Type B pancreatic cell (in vitro differentiated cells): ENCODE measurements around the gene IQCF2. TPM values are rescaled to one million over a fixed set of nuclear protein-coding genes. Genes with fewer than 3 reads are reported as not detected.

ENCODE experiments used
- DNase-seq: peaks from one replicate; pipeline ENCODE4 v3.0.0; 2021; ENCODE audit warnings: mixed read lengths; ENCODE audit not compliant: unreplicated experiment; ENCODE audit errors: extremely low spot score
- H3K27ac Mint-ChIP-seq: 2 replicates; pipeline ENCODE4 v1.8.0; 2021; ENCODE audit warnings: mild to moderate bottlenecking, mixed read lengths
- H3K27me3 Mint-ChIP-seq: 2 replicates; pipeline ENCODE4 v1.8.0; 2021; ENCODE audit warnings: mixed read lengths
- H3K36me3 Mint-ChIP-seq: 2 replicates; pipeline ENCODE4 v1.8.0; 2021; ENCODE audit warnings: mixed read lengths
- H3K4me1 Mint-ChIP-seq: one replicate; pipeline ENCODE4 v1.8.0; 2021; ENCODE audit warnings: mixed read lengths; ENCODE audit not compliant: unreplicated experiment
- H3K4me3 Mint-ChIP-seq: 2 replicates; pipeline ENCODE4 v1.8.0; 2021; ENCODE audit warnings: mild to moderate bottlenecking, mixed read lengths
- H3K9me3 Mint-ChIP-seq: 2 replicates; pipeline ENCODE4 v1.8.0; 2021; ENCODE audit warnings: mixed read lengths
- long read RNA-seq: library from polyadenylated mRNA; unstranded; transcript quantifications from one replicate; pipeline ENCODE4 v2.0.0, GENCODE V29; 2020
- total RNA-seq: library from RNA; stranded (reverse); gene quantifications from 2 replicates; pipeline ENCODE4 v1.2.1, GENCODE V29; 2021; ENCODE audit warnings: low replicate concordance
- TF ChIP-seq, protein P1 (sequence below): fragments of 200-600 bp; sonication (generic); conservative IDR thresholded peaks from 2 replicates; pipeline ENCODE4 v1.5.0; 2021; ENCODE audit warnings: antibody characterized with exemption, mild to moderate bottlenecking

Gene IQCF2
- not detected in 2 replicates for total RNA-seq
- long read RNA-seq: 0 reads

GRCh38 chr3:51860703-51861665, at the start of gene IQCF2:
TSS of gene IQCF2 (plus strand) at chr3:51861615. CDS start at chr3:51861667, 52 bp downstream.
- Mint-ChIP-seq H3K27ac (peak within 1 kb of the TSS; percentile 23), H3K9me3 (peaks cover 9% of the 10 kb centered on the region), H3K27me3 (no peaks in the 10 kb centered on the region), H3K4me3 (no peak within 1 kb of the TSS), H3K36me3 (no peaks in the 10 kb centered on the region), H3K4me1 (no peaks in the 10 kb centered on the region)
- TF ChIP-seq, protein P1, sequence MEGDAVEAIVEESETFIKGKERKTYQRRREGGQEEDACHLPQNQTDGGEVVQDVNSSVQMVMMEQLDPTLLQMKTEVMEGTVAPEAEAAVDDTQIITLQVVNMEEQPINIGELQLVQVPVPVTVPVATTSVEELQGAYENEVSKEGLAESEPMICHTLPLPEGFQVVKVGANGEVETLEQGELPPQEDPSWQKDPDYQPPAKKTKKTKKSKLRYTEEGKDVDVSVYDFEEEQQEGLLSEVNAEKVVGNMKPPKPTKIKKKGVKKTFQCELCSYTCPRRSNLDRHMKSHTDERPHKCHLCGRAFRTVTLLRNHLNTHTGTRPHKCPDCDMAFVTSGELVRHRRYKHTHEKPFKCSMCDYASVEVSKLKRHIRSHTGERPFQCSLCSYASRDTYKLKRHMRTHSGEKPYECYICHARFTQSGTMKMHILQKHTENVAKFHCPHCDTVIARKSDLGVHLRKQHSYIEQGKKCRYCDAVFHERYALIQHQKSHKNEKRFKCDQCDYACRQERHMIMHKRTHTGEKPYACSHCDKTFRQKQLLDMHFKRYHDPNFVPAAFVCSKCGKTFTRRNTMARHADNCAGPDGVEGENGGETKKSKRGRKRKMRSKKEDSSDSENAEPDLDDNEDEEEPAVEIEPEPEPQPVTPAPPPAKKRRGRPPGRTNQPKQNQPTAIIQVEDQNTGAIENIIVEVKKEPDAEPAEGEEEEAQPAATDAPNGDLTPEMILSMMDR: no peak
- no peak for DNase-seq

DNA sequence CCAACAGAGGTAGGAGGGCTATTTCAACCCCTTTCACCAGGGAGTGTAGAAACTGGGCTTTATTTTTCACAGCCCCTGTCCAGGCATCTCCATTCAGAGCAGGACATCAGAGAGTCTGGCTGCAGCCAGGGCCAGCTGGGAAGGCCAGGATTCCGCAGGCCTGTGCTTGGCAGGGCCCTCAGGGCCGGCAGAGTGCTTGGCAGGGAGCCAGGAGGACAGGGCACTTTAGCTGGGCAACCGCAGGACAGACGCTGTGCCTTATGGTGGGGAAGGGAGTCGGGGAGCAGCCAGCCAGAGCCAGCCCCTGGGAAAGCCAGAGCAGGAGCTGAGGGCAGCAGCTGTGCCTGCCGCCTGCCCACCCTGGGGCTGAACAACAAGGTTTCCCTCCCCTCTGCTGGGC, 47.9 kb upstream of the IQCF2 start:
- H3K27ac Mint-ChIP-seq: no peak overlapping the region
- H3K9me3 Mint-ChIP-seq: no peaks in the 10 kb centered on the region
- no peak for DNase-seq
- no peak overlapping the region for H3K4me3 Mint-ChIP-seq
- H3K27me3 Mint-ChIP-seq: peaks cover 34% of the 10 kb centered on the region
- TF ChIP-seq, protein P1: no peak
- H3K36me3 Mint-ChIP-seq: no peaks in the 10 kb centered on the region
- no peaks in the 10 kb centered on the region for H3K4me1 Mint-ChIP-seq

DNA sequence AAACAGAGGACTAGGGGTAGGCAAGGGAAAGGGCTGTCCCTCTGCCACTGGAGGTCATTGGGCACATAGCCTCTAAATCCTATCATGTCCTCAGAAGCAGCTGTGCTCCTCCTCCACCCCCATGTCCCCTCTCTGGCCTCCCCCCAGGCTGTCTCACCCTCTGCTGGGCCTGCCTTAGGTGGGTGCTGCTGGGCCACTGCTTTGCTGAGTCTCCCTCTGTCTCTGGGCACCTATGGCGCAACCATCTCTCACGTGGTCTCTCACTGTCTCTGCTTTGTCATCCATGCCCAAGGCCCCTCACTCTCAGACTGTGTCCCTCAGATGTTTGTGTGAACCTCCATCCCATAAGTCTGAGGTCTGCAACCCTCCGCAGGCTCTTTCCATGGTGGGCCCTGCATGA, 47.4 kb upstream of the IQCF2 start:
- Mint-ChIP-seq H3K4me1 (no peaks in the 10 kb centered on the region), H3K36me3 (no peaks in the 10 kb centered on the region), H3K4me3 (no peak overlapping the region), H3K27ac (no peak overlapping the region), H3K9me3 (no peaks in the 10 kb centered on the region), H3K27me3 (peaks cover 36% of the 10 kb centered on the region)
- TF ChIP-seq, protein P1: no peak
- no peak for DNase-seq

DNA sequence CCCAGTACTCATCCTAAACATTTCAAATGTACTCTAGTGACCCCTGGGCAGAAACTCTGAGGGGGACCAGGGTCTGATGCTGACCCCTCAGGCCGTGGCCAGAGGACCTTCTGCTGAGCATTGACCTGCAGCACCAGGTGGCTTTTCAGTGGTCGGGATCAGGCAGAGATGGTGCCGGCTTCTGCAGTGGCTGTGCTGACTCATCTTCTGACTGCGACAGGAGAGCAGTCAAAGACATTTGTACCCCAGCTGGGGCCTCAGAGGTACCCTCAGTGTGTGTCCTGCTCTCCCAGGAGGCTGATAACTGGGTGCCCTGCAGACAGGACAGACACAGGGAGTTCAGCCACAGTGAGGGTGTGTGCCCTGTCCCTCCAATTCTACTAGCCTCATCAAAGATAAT, 45.8 kb upstream of the IQCF2 start:
- Mint-ChIP-seq H3K4me1 (no peaks in the 10 kb centered on the region), H3K9me3 (no peaks in the 10 kb centered on the region), H3K27me3 (peaks cover 43% of the 10 kb centered on the region), H3K36me3 (no peaks in the 10 kb centered on the region), H3K4me3 (no peak overlapping the region), H3K27ac (no peak overlapping the region)
- TF ChIP-seq, protein P1: no peak
- no peak for DNase-seq

DNA sequence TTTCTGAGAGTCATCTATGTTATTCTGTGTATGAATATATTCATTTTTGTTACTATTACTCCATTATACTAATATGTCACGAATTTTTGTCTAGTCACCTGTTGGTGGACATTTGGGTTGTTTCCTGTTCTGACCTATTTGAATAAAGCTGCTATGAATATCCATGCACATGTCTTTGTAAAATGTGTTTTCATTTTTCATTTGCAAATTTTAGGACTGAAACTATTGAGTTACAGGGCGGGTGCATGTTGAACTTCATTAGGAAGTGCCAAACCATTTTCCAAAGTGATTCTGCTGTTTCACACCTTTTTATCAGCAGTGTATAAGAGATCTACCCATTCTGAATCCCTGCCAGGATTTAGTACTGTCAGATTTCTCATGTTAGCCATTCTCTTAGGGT, 44.7 kb upstream of the IQCF2 start:
- DNase-seq: no peak
- Mint-ChIP-seq H3K27me3 (peaks cover 43% of the 10 kb centered on the region), H3K4me1 (no peaks in the 10 kb centered on the region), H3K9me3 (peaks cover 2% of the 10 kb centered on the region), H3K4me3 (no peak overlapping the region), H3K27ac (no peak overlapping the region), H3K36me3 (no peaks in the 10 kb centered on the region)
- TF ChIP-seq, protein P1: no peak
